ENCODE results near the gene TTLL11.

DNA sequence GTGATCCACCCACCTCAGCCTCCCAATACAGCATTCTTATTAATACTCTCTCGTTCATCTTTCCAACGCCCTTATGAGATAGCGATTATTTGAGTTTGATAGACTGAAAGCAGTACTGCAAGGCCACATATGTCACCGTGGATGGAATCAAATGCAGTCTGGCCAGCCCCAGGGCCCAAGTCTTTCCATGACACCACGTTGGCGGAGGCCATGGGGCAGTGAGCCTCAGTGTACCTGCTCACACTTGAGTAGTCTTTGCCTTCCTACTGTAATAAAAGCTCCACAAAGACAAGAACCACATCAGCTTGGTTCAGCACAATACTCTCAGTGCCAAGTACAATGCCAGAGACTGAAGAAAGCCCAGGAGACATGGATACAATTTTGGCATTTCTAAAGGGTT, 88.5 kb downstream of the TTLL11 start:
- TF ChIP-seq POLR2A (IDR thresholded peaks at IDR 0.05) = no peak
- TF ChIP-seq, protein P1, sequence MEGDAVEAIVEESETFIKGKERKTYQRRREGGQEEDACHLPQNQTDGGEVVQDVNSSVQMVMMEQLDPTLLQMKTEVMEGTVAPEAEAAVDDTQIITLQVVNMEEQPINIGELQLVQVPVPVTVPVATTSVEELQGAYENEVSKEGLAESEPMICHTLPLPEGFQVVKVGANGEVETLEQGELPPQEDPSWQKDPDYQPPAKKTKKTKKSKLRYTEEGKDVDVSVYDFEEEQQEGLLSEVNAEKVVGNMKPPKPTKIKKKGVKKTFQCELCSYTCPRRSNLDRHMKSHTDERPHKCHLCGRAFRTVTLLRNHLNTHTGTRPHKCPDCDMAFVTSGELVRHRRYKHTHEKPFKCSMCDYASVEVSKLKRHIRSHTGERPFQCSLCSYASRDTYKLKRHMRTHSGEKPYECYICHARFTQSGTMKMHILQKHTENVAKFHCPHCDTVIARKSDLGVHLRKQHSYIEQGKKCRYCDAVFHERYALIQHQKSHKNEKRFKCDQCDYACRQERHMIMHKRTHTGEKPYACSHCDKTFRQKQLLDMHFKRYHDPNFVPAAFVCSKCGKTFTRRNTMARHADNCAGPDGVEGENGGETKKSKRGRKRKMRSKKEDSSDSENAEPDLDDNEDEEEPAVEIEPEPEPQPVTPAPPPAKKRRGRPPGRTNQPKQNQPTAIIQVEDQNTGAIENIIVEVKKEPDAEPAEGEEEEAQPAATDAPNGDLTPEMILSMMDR (IDR thresholded peaks at IDR 0.05) = no peak
